HCT116 (cell line): ENCODE data around the gene PTPRS.

Experiments
- CTCF ChIP-seq, 3 experiments: fragments of 200-600 bp in 1 of 3; sonication (generic) in 1 of 3; IDR thresholded peaks in 2 of 3; conservative IDR thresholded peaks in 1 of 3; 2 replicates each; pipeline ENCODE4 v1.5.1; 2012 to 2017; ENCODE audit warnings: low read depth in 2 of 3, low read length in 2 of 3, antibody characterized with exemption in 1 of 3, borderline replicate concordance in 1 of 3, control low read depth in 1 of 3, mild to moderate bottlenecking in 1 of 3, mixed read lengths in 1 of 3, mixed run types in 1 of 3, moderate library complexity in 1 of 3; ENCODE audit not compliant: insufficient read depth in 1 of 3
- EZH2 ChIP-seq: fragments of 200-600 bp; sonication (generic); IDR thresholded peaks from 2 replicates; pipeline ENCODE4 v1.6.1; 2017; ENCODE audit warnings: antibody characterized with exemption, mixed run types
- POLR2A ChIP-seq: IDR thresholded peaks from 2 replicates; pipeline ENCODE4 v1.7.0; 2011; ENCODE audit warnings: borderline replicate concordance; ENCODE audit not compliant: insufficient read depth, insufficient read length; ENCODE audit errors: extremely low read depth
- SP1 ChIP-seq: IDR thresholded peaks from 2 replicates; pipeline ENCODE4 v1.6.1; 2012; ENCODE audit warnings: low read depth
- YY1 ChIP-seq: IDR thresholded peaks from 2 replicates; pipeline ENCODE4 v1.6.1; 2011; ENCODE audit warnings: low read length, low read depth, moderate library complexity, mild to moderate bottlenecking; ENCODE audit not compliant: insufficient replicate concordance; ENCODE audit errors: extremely low read depth

- TF ChIP-seq CTCF (IDR thresholded peaks at IDR 0.05 in 2 of 3, conservative IDR thresholded peaks at IDR 0.05 in 1 of 3; ENCODE audit: borderline replicate concordance in 1 of 3, insufficient read depth in 1 of 3, low read depth in 2 of 3, low read length in 2 of 3) (no peak), YY1 (no peak), POLR2A (no peak), SP1 (no peak), EZH2 (no peak)
Observed at GRCh38 chr19:5296021-5296420, 44.6 kb downstream of the PTPRS start.
